Measurements from ENCODE around the gene UXS1.

Gene UXS1

GRCh38 chr2:106085181-106085940 lies 108.7 kb downstream of the UXS1 start:
- no peak overlapping the region for H3K4me3 ChIP-seq (ENCODE audit: low read depth in 1 of 2, low read length in 2 of 2)
- H3K36me3 ChIP-seq (ENCODE audit: insufficient read depth, low read length), result no peaks in the 10 kb centered on the region
- H3K4me1 ChIP-seq (ENCODE audit: insufficient read depth, low read length), result peaks cover 17% of the 10 kb centered on the region
- no peak overlapping the region for H3K27ac ChIP-seq (ENCODE audit: low read depth, low read length)
- H3K9me3 ChIP-seq (ENCODE audit: low read length), result no peaks in the 10 kb centered on the region
- no peak overlapping the region for H3K9ac ChIP-seq (ENCODE audit: low read length)
- no peaks in the 10 kb centered on the region for H3K27me3 ChIP-seq (ENCODE audit: control insufficient read depth in 1 of 2, insufficient read depth in 2 of 2, low read length in 2 of 2)

DNA sequence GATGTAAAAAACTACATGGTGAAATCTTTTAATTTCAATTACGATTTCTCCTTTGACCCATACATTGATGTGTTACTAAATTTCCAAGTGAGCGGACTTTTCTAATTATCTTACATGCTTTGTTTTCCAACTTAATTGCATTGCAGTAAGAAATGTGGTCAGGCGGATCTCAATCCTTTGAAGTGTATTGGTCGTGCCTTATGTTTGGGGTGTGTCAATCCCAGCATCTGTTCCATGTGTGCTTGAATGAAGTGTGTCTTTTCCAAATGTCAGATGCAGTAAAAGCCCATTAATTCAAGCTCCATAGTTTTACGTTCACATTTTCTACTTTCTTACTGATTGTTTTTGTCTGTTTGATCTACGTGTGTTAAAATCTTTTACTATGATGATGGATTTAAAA lies 113.1 kb downstream of the UXS1 start:
- Histone ChIP-seq H3K4me1 (ENCODE audit: insufficient read depth, low read length) (peaks cover 17% of the 10 kb centered on the region), H3K9ac (ENCODE audit: low read length) (no peak overlapping the region), H3K4me3 (ENCODE audit: low read depth in 1 of 2, low read length in 2 of 2) (no peak overlapping the region), H3K36me3 (ENCODE audit: insufficient read depth, low read length) (no peaks in the 10 kb centered on the region), H3K27me3 (ENCODE audit: control insufficient read depth in 1 of 2, insufficient read depth in 2 of 2, low read length in 2 of 2) (no peaks in the 10 kb centered on the region), H3K9me3 (ENCODE audit: low read length) (no peaks in the 10 kb centered on the region), H3K27ac (ENCODE audit: low read depth, low read length) (no peak overlapping the region)

- no peak overlapping the region for H3K4me3 ChIP-seq (ENCODE audit: low read depth in 1 of 2, low read length in 2 of 2)
- H3K9ac ChIP-seq (ENCODE audit: low read length), result no peak overlapping the region
- no peak overlapping the region for H3K27ac ChIP-seq (ENCODE audit: low read depth, low read length)
- H3K36me3 ChIP-seq (ENCODE audit: insufficient read depth, low read length), result no peaks in the 10 kb centered on the region
- H3K27me3 ChIP-seq (ENCODE audit: control insufficient read depth in 1 of 2, insufficient read depth in 2 of 2, low read length in 2 of 2), result no peaks in the 10 kb centered on the region
- no peaks in the 10 kb centered on the region for H3K9me3 ChIP-seq (ENCODE audit: low read length)
- H3K4me1 ChIP-seq (ENCODE audit: insufficient read depth, low read length), result peaks cover 4% of the 10 kb centered on the region
Measured at GRCh38 chr2:106078096-106078495, 116.0 kb downstream of the UXS1 start.

DNA sequence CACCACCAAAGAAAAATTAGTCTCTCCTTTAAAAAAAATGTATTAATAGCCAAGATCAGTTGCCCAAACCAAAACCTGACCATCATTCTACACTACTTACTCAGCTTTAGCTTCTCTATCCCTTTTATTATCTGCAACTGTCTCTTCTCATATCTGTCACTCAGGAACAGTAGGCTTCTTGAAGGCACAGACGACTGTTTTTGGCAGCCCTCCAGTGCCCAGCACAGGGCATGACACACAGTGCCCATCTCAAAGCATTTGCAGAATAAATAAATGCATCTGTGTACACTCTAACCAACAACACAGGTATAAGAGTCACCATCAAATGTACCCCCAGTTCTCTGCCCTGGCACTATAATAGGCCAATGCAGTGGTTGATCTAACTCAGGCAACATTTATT lies 117.2 kb downstream of the UXS1 start:
- Histone ChIP-seq H3K27me3 (ENCODE audit: control insufficient read depth in 1 of 2, insufficient read depth in 2 of 2, low read length in 2 of 2) (no peaks in the 10 kb centered on the region), H3K9ac (ENCODE audit: low read length) (no peak overlapping the region), H3K9me3 (ENCODE audit: low read length) (no peaks in the 10 kb centered on the region), H3K36me3 (ENCODE audit: insufficient read depth, low read length) (no peaks in the 10 kb centered on the region), H3K27ac (ENCODE audit: low read depth, low read length) (no peak overlapping the region), H3K4me1 (ENCODE audit: insufficient read depth, low read length) (peaks cover 2% of the 10 kb centered on the region), H3K4me3 (ENCODE audit: low read depth in 1 of 2, low read length in 2 of 2) (no peak overlapping the region)

GRCh38 chr2:106075048-106075447 lies 119.1 kb downstream of the UXS1 start:
- peaks cover 17% of the 10 kb centered on the region for H3K4me1 ChIP-seq (ENCODE audit: insufficient read depth, low read length)

GRCh38 chr2:106073678-106074406 lies 120.3 kb downstream of the UXS1 start:
- Histone ChIP-seq H3K27ac (ENCODE audit: low read depth, low read length) (no peak overlapping the region), H3K9ac (ENCODE audit: low read length) (no peak overlapping the region), H3K36me3 (ENCODE audit: insufficient read depth, low read length) (no peaks in the 10 kb centered on the region), H3K27me3 (ENCODE audit: control insufficient read depth in 1 of 2, insufficient read depth in 2 of 2, low read length in 2 of 2) (no peaks in the 10 kb centered on the region), H3K4me1 (ENCODE audit: insufficient read depth, low read length) (peaks cover 18% of the 10 kb centered on the region), H3K9me3 (ENCODE audit: low read length) (no peaks in the 10 kb centered on the region), H3K4me3 (ENCODE audit: low read depth in 1 of 2, low read length in 2 of 2) (no peak overlapping the region)

More at GRCh38 chr2:106075048-106075447, 119.1 kb downstream of the UXS1 start:
- no peak overlapping the region for H3K4me3 ChIP-seq (ENCODE audit: low read depth in 1 of 2, low read length in 2 of 2)
- H3K27me3 ChIP-seq (ENCODE audit: control insufficient read depth in 1 of 2, insufficient read depth in 2 of 2, low read length in 2 of 2), result no peaks in the 10 kb centered on the region
- H3K36me3 ChIP-seq (ENCODE audit: insufficient read depth, low read length), result no peaks in the 10 kb centered on the region
- no peaks in the 10 kb centered on the region for H3K9me3 ChIP-seq (ENCODE audit: low read length)
- H3K27ac ChIP-seq (ENCODE audit: low read depth, low read length), result no peak overlapping the region
- H3K9ac ChIP-seq (ENCODE audit: low read length), result no peak overlapping the region

DNA sequence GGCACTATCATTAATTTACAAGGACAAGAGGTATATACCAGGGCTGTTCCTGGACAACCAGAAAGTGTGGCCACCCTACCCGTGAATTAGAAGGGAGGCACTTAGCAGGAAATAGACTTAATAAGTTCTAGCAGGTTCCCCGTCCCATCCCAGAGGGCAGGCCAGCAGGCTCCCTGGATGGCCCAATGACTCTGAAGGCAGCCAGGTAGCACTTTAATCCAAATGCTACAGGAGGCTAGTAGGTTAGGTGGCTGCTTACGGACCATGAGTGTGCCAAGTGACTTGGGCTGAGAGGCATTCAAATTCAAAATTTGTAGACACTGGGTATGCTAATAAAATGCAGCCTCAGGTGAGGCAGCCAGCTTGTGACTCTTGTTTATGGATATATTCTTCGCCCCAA lies 123.9 kb downstream of the UXS1 start:
- Histone ChIP-seq H3K27me3 (ENCODE audit: control insufficient read depth in 1 of 2, insufficient read depth in 2 of 2, low read length in 2 of 2) (peaks cover 0 to 7% of the 10 kb centered on the region in 2 donors), H3K9ac (ENCODE audit: low read length) (no peak overlapping the region), H3K27ac (ENCODE audit: low read depth, low read length) (no peak overlapping the region), H3K9me3 (ENCODE audit: low read length) (no peaks in the 10 kb centered on the region), H3K4me3 (ENCODE audit: low read depth in 1 of 2, low read length in 2 of 2) (no peak overlapping the region), H3K4me1 (ENCODE audit: insufficient read depth, low read length) (peaks cover 27% of the 10 kb centered on the region), H3K36me3 (ENCODE audit: insufficient read depth, low read length) (no peaks in the 10 kb centered on the region)

DNA sequence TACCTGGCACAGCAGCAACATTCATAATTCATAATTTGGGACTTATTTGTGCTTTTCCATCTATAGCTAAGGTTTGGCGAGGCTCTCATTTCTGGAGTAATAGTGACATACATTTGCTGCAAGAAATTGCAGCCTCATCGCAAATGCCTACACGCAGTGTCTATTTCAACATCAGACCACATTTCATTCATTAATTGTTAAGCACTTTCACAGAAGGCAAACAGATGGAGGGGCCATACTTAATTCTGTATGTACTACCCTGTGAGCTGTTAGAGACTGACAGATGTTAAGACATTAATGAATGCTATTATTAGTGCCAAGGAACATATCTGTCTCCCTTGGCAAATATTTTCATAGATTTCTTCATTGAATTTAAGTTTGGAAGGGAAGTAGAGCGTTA lies 125.7 kb downstream of the UXS1 start:
- no peak overlapping the region for H3K4me3 ChIP-seq (ENCODE audit: low read depth in 1 of 2, low read length in 2 of 2)
- H3K9me3 ChIP-seq (ENCODE audit: low read length), result no peaks in the 10 kb centered on the region
- H3K27me3 ChIP-seq (ENCODE audit: control insufficient read depth in 1 of 2, insufficient read depth in 2 of 2, low read length in 2 of 2), result peaks cover 0 to 7% of the 10 kb centered on the region in 2 donors
- no peak overlapping the region for H3K27ac ChIP-seq (ENCODE audit: low read depth, low read length)
- H3K36me3 ChIP-seq (ENCODE audit: insufficient read depth, low read length), result no peaks in the 10 kb centered on the region
- peaks cover 27% of the 10 kb centered on the region for H3K4me1 ChIP-seq (ENCODE audit: insufficient read depth, low read length)
- H3K9ac ChIP-seq (ENCODE audit: low read length), result no peak overlapping the region

DNA sequence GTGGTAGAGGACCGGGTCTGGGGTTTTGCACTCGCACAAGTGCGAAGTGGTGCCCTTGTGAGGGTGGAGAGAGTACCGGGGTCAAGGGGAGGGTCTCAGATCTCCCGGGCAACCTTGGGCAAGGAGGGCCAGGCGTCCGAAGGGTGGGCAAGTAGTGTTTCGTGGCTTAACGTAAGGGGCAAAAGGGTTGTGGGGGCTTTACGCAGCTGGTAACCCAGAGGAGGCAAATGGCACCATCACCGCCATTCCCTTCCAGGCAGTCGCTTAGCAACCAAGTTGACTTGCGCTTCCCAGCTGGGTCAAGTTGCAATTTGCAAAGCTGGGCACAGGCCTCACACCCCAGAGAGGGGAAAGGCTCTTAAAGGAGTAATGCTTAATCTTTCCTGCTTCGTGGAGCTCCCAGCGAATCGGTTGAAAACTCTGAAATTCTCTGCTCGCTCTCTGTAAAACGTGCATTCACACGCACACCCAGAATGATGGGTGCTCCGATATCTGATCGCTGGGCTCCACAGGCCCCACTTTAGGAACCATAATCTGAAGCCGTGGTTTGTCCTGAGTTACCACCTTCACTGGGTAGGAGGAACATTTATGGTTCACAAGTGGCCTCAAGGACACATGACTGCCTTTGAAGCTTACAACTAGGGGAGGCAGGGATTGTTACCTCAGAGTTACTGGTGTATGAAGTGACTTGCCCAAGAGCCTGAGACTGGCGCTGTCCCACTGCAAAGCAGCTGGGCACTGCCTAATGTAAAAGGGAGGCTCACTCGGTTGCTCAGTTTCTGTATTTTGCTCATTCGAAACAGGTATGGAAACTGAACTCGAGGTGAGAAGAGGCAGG lies 127.9 kb downstream of the UXS1 start:
- peak overlapping the region; percentile 22 for H3K27ac ChIP-seq (ENCODE audit: low read depth, low read length)
- H3K4me3 ChIP-seq (ENCODE audit: low read depth in 1 of 2, low read length in 2 of 2), result peak overlapping the region; percentile 62 to 67
- no peaks in the 10 kb centered on the region for H3K9me3 ChIP-seq (ENCODE audit: low read length)
- no peaks in the 10 kb centered on the region for H3K36me3 ChIP-seq (ENCODE audit: insufficient read depth, low read length)
- peaks cover 0 to 7% of the 10 kb centered on the region in 2 donors for H3K27me3 ChIP-seq (ENCODE audit: control insufficient read depth in 1 of 2, insufficient read depth in 2 of 2, low read length in 2 of 2)
- H3K4me1 ChIP-seq (ENCODE audit: insufficient read depth, low read length), result peaks cover 18% of the 10 kb centered on the region
- H3K9ac ChIP-seq (ENCODE audit: low read length), result no peak overlapping the region

- Histone ChIP-seq H3K9me3 (ENCODE audit: low read length) (no peaks in the 10 kb centered on the region), H3K4me1 (ENCODE audit: insufficient read depth, low read length) (peaks cover 14% of the 10 kb centered on the region), H3K9ac (ENCODE audit: low read length) (no peak overlapping the region), H3K36me3 (ENCODE audit: insufficient read depth, low read length) (no peaks in the 10 kb centered on the region), H3K4me3 (ENCODE audit: low read depth in 1 of 2, low read length in 2 of 2) (peak overlapping the region; percentile 62 to 67), H3K27me3 (ENCODE audit: control insufficient read depth in 1 of 2, insufficient read depth in 2 of 2, low read length in 2 of 2) (peaks cover 0 to 7% of the 10 kb centered on the region in 2 donors), H3K27ac (ENCODE audit: low read depth, low read length) (peak overlapping the region; percentile 22)
Measured at GRCh38 chr2:106065268-106065982, 128.7 kb downstream of the UXS1 start.

GRCh38 chr2:106063181-106063580 lies 130.9 kb downstream of the UXS1 start:
- Histone ChIP-seq H3K36me3 (ENCODE audit: insufficient read depth, low read length) (no peaks in the 10 kb centered on the region), H3K27me3 (ENCODE audit: control insufficient read depth in 1 of 2, insufficient read depth in 2 of 2, low read length in 2 of 2) (peaks cover 0 to 7% of the 10 kb centered on the region in 2 donors), H3K27ac (ENCODE audit: low read depth, low read length) (no peak overlapping the region), H3K4me3 (ENCODE audit: low read depth in 1 of 2, low read length in 2 of 2) (no peak overlapping the region), H3K4me1 (ENCODE audit: insufficient read depth, low read length) (peaks cover 9% of the 10 kb centered on the region), H3K9ac (ENCODE audit: low read length) (no peak overlapping the region), H3K9me3 (ENCODE audit: low read length) (no peaks in the 10 kb centered on the region)

All from muscle layer of colon (tissue), 2 donors.